WTC11 (cell line): ENCODE measurements around the gene ADSL. TPM values are rescaled to one million over a fixed set of nuclear protein-coding genes. Genes with fewer than 3 reads are reported as not detected.

Experiments used
- ATAC-seq: fragments of 200-7000 bp; cut with Tn5 transposase; 2 replicates; pipeline ENCODE4 v1.10.0; 2021; ENCODE audit warnings: mild to moderate bottlenecking, moderate library complexity
- CTCF ChIA-PET: fragments of 300-600 bp; sonication (Branson Sonifier 250); formaldehyde crosslinking; loops from one replicate; lab custom pipeline; 2021; ENCODE audit warnings: antibody characterized with exemption; lab: Charles Lee
- POLR2A ChIA-PET: fragments of 350-600 bp; sonication (Branson Sonifier 250); formaldehyde crosslinking; loops from one replicate; lab custom pipeline; 2021; ENCODE audit warnings: antibody characterized with exemption; lab: Charles Lee
- DNase-seq: peaks from one replicate; pipeline ENCODE4 v3.0.0; 2021; ENCODE audit warnings: low spot score
- H3K27ac Mint-ChIP-seq: 2 replicates; pipeline ENCODE4 v1.8.0; 2021; ENCODE audit warnings: mixed read lengths
- H3K27me3 Mint-ChIP-seq: 2 replicates; pipeline ENCODE4 v1.8.0; 2021; ENCODE audit warnings: low read depth, mild to moderate bottlenecking, moderate library complexity, mixed read lengths
- H3K36me3 Mint-ChIP-seq: 2 replicates; pipeline ENCODE4 v1.8.0; 2021; ENCODE audit warnings: mixed read lengths
- H3K4me1 Mint-ChIP-seq: 2 replicates; pipeline ENCODE4 v1.8.0; 2022; ENCODE audit warnings: mixed read lengths
- H3K4me3 Mint-ChIP-seq: 2 replicates; pipeline ENCODE4 v1.8.0; 2021; ENCODE audit warnings: mild to moderate bottlenecking, moderate library complexity, mixed read lengths
- H3K9me3 Mint-ChIP-seq: 2 replicates; pipeline ENCODE4 v1.8.0; 2021; ENCODE audit warnings: mixed read lengths
- CREM ChIP-seq: sonication (generic); formaldehyde crosslinking; IDR thresholded peaks from 2 replicates; pipeline ENCODE4 v1.8.1; 2022; ENCODE audit warnings: mild to moderate bottlenecking, missing genetic modification reagents, moderate library complexity
- ELF4 ChIP-seq: sonication (generic); formaldehyde crosslinking; IDR thresholded peaks from 2 replicates; pipeline ENCODE4 v1.8.1; 2022; ENCODE audit warnings: low read depth, mild to moderate bottlenecking, moderate library complexity, missing genetic modification reagents
- ETV6 ChIP-seq: sonication (generic); formaldehyde crosslinking; IDR thresholded peaks from 2 replicates; pipeline ENCODE4 v1.8.1; 2022; ENCODE audit warnings: mild to moderate bottlenecking, missing genetic modification reagents
- FOXP1 ChIP-seq: sonication (generic); formaldehyde crosslinking; IDR thresholded peaks from 2 replicates; pipeline ENCODE4 v1.8.0; 2022; ENCODE audit warnings: missing genetic modification reagents, mild to moderate bottlenecking, moderate library complexity, borderline replicate concordance
- GTF2I ChIP-seq: fragments of 250-450 bp; sonication (Bioruptor Pico); conservative IDR thresholded peaks from 2 replicates; pipeline ENCODE4 v1.4.0; 2021; ENCODE audit warnings: mild to moderate bottlenecking
- IRF2 ChIP-seq: sonication (generic); formaldehyde crosslinking; IDR thresholded peaks from 2 replicates; pipeline ENCODE4 v1.8.0; 2022; ENCODE audit warnings: low read depth, missing genetic modification reagents, borderline replicate concordance
- MXD4 ChIP-seq: fragments of 250-450 bp; sonication (Bioruptor Pico); IDR thresholded peaks from 2 replicates; pipeline ENCODE4 v1.8.0; 2021; ENCODE audit warnings: mild to moderate bottlenecking, moderate library complexity, borderline replicate concordance
- NR2C2 ChIP-seq: sonication (generic); formaldehyde crosslinking; IDR thresholded peaks from 2 replicates; pipeline ENCODE4 v1.8.0; 2022; ENCODE audit warnings: mild to moderate bottlenecking, missing genetic modification reagents
- NR3C1 ChIP-seq: sonication (generic); formaldehyde crosslinking; conservative IDR thresholded peaks from 2 replicates; pipeline ENCODE4 v1.8.1; 2023; ENCODE audit warnings: low read depth, mild to moderate bottlenecking, missing genetic modification reagents
- OVOL2 ChIP-seq: fragments of 250-450 bp; sonication (Bioruptor Pico); IDR thresholded peaks from 2 replicates; pipeline ENCODE4 v1.9.0; 2021; ENCODE audit warnings: mild to moderate bottlenecking, borderline replicate concordance
- PRDM15 ChIP-seq: sonication (generic); formaldehyde crosslinking; IDR thresholded peaks from 2 replicates; pipeline ENCODE4 v1.8.0; 2022; ENCODE audit warnings: missing genetic modification reagents
- PRRX2 ChIP-seq: fragments of 250-450 bp; sonication (Bioruptor Pico); IDR thresholded peaks from 2 replicates; pipeline ENCODE4 v1.8.0; 2021; ENCODE audit warnings: mild to moderate bottlenecking
- SMAD3 ChIP-seq: sonication (generic); formaldehyde crosslinking; IDR thresholded peaks from 2 replicates; pipeline ENCODE4 v1.8.0; 2022; ENCODE audit warnings: missing genetic modification reagents, mild to moderate bottlenecking, borderline replicate concordance
- ZBTB21 ChIP-seq: sonication (generic); formaldehyde crosslinking; IDR thresholded peaks from 2 replicates; pipeline ENCODE4 v1.8.1; 2023; ENCODE audit warnings: mild to moderate bottlenecking, missing genetic modification reagents, borderline replicate concordance
- ZBTB43 ChIP-seq: sonication (generic); formaldehyde crosslinking; IDR thresholded peaks from 2 replicates; pipeline ENCODE4 v1.8.1; 2023; ENCODE audit warnings: mild to moderate bottlenecking, missing genetic modification reagents
- ZNF138 ChIP-seq: sonication (generic); formaldehyde crosslinking; conservative IDR thresholded peaks from 2 replicates; pipeline ENCODE4 v1.8.1; 2022; ENCODE audit warnings: mild to moderate bottlenecking, moderate library complexity, missing genetic modification reagents
- ZNF219 ChIP-seq: sonication (generic); formaldehyde crosslinking; IDR thresholded peaks from 2 replicates; pipeline ENCODE4 v1.8.0; 2023; ENCODE audit warnings: missing genetic modification reagents, mild to moderate bottlenecking, borderline replicate concordance
- ZNF671 ChIP-seq: fragments of 250-450 bp; sonication (Bioruptor Pico); IDR thresholded peaks from 2 replicates; pipeline ENCODE4 v1.8.0; 2021; ENCODE audit warnings: mild to moderate bottlenecking
- total RNA-seq: library from RNA; stranded (reverse); gene quantifications from 3 replicates; pipeline ENCODE4 v1.2.3, GENCODE V29; 2021
- TF ChIP-seq, protein P1 (sequence below): fragments of 250-450 bp; sonication (Bioruptor Pico); conservative IDR thresholded peaks from 2 replicates; pipeline ENCODE4 v1.9.0; 2021; ENCODE audit warnings: mild to moderate bottlenecking
- TF ChIP-seq, protein P2 (sequence below): sonication (generic); formaldehyde crosslinking; IDR thresholded peaks from 2 replicates; pipeline ENCODE4 v1.8.1; 2022; ENCODE audit warnings: mild to moderate bottlenecking, missing genetic modification reagents, moderate library complexity, borderline replicate concordance
- TF ChIP-seq, protein P3 (sequence below): sonication (generic); formaldehyde crosslinking; IDR thresholded peaks from 2 replicates; pipeline ENCODE4 v1.8.0; 2022; ENCODE audit warnings: mild to moderate bottlenecking, missing genetic modification reagents
- TF ChIP-seq, protein P4 (sequence below): sonication (generic); formaldehyde crosslinking; IDR thresholded peaks from 2 replicates; pipeline ENCODE4 v1.8.1; 2022; ENCODE audit warnings: low read depth, mild to moderate bottlenecking, moderate library complexity, missing genetic modification reagents, borderline replicate concordance
- TF ChIP-seq, protein P5 (sequence below): sonication (generic); formaldehyde crosslinking; IDR thresholded peaks from 2 replicates; pipeline ENCODE4 v1.8.1; 2023; ENCODE audit warnings: mild to moderate bottlenecking, moderate library complexity, missing genetic modification reagents

The ADSL gene
- total RNA-seq, 1 experiment from 2014 or later = 154 TPM

- Mint-ChIP-seq H3K27ac (no peak overlapping the region), H3K27me3 (no peaks in the 10 kb centered on the region), H3K36me3 (peaks cover 10% of the 10 kb centered on the region), H3K9me3 (no peaks in the 10 kb centered on the region), H3K4me3 (no peak overlapping the region), H3K4me1 (no peaks in the 10 kb centered on the region)
- TF ChIP-seq FOXP1 (no peak), PRRX2 (CRISPR knock-in tag) (no peak), SMAD3 (CRISPR knock-in tag) (no peak), ZNF138 (CRISPR knock-in tag) (no peak), OVOL2 (CRISPR knock-in tag) (no peak), CREM (CRISPR knock-in tag) (no peak), ZNF671 (CRISPR knock-in tag) (no peak), ZBTB43 (CRISPR knock-in tag) (no peak), GTF2I (CRISPR knock-in tag) (no peak)
- TF ChIP-seq, protein P1, sequence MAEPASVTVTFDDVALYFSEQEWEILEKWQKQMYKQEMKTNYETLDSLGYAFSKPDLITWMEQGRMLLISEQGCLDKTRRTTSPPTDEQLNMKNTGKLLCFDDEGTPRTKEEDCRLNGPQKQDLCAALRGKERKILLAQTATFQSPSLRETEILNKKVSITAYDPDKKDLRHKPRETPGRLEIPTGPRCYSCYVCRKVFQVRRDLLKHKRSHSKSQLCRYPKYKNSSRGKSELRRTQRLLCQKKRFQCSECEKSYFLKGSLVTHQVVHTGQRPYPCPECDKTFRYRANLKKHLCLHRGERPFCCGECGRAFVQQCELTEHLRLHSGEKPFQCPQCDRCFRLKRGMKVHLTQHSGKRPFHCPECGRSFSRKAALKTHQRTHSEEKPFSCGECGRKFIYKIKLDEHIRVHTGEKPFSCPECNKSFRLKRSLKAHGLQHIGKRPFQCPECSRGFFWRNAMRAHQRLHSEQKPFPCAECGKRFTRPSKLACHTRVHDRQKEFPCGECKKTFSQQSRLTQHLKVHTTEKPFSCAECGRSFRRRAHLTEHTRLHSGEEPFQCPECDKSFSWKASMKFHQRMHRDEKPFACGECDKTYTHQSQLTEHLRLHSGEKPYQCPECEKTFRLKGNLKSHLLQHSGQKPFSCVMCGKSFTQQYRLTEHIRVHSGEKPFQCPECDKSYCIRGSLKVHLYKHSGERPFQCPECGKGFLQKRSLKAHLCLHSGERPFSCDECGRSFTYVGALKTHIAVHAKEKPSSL (CRISPR knock-in tag) = no peak
- TF ChIP-seq, protein P2, sequence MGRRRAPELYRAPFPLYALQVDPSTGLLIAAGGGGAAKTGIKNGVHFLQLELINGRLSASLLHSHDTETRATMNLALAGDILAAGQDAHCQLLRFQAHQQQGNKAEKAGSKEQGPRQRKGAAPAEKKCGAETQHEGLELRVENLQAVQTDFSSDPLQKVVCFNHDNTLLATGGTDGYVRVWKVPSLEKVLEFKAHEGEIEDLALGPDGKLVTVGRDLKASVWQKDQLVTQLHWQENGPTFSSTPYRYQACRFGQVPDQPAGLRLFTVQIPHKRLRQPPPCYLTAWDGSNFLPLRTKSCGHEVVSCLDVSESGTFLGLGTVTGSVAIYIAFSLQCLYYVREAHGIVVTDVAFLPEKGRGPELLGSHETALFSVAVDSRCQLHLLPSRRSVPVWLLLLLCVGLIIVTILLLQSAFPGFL = no peak
- ATAC-seq (no peak), DNase-seq (no peak)
- ChIA-PET POLR2A (no interaction called here), CTCF (interaction anchor here (0.6 kb wide), 1 partner anchor 595 kb away, joined by 3 read pairs; no protein-coding TSS in a partner anchor)
These were observed 77.8 kb downstream of the ADSL start for GRCh38 chr22:40423882-40424640.

GRCh38 chr22:40425082-40425481 lies 78.8 kb downstream of the ADSL start:
- ATAC-seq (no peak), DNase-seq (no peak)
- H3K4me1 Mint-ChIP-seq = no peaks in the 10 kb centered on the region
- POLR2A ChIA-PET = no interaction called here
- no peak overlapping the region for H3K4me3 Mint-ChIP-seq
- H3K9me3 Mint-ChIP-seq = no peaks in the 10 kb centered on the region
- peaks cover 11% of the 10 kb centered on the region for H3K36me3 Mint-ChIP-seq
- CTCF ChIA-PET = interaction anchor here (0.6 to 2.6 kb wide), 4 partner anchors 12 to 122 kb away, joined by 3 to 16 read pairs (median 5); no protein-coding TSS in a partner anchor
- H3K27me3 Mint-ChIP-seq = no peaks in the 10 kb centered on the region
- H3K27ac Mint-ChIP-seq = no peak overlapping the region
- TF ChIP-seq PRDM15 (CRISPR knock-in tag) = no peak
- no peak for TF ChIP-seq ETV6 (CRISPR knock-in tag)
- TF ChIP-seq GTF2I (CRISPR knock-in tag) = no peak
- TF ChIP-seq, protein P3, sequence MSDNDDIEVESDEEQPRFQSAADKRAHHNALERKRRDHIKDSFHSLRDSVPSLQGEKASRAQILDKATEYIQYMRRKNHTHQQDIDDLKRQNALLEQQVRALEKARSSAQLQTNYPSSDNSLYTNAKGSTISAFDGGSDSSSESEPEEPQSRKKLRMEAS (CRISPR knock-in tag) = no peak
- TF ChIP-seq, protein P4, sequence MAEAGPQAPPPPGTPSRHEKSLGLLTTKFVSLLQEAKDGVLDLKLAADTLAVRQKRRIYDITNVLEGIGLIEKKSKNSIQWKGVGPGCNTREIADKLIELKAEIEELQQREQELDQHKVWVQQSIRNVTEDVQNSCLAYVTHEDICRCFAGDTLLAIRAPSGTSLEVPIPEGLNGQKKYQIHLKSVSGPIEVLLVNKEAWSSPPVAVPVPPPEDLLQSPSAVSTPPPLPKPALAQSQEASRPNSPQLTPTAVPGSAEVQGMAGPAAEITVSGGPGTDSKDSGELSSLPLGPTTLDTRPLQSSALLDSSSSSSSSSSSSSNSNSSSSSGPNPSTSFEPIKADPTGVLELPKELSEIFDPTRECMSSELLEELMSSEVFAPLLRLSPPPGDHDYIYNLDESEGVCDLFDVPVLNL = no peak
- TF ChIP-seq, protein P5, sequence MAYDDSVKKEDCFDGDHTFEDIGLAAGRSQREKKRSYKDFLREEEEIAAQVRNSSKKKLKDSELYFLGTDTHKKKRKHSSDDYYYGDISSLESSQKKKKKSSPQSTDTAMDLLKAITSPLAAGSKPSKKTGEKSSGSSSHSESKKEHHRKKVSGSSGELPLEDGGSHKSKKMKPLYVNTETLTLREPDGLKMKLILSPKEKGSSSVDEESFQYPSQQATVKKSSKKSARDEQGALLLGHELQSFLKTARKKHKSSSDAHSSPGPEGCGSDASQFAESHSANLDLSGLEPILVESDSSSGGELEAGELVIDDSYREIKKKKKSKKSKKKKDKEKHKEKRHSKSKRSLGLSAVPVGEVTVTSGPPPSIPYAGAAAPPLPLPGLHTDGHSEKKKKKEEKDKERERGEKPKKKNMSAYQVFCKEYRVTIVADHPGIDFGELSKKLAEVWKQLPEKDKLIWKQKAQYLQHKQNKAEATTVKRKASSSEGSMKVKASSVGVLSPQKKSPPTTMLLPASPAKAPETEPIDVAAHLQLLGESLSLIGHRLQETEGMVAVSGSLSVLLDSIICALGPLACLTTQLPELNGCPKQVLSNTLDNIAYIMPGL (CRISPR knock-in tag) = no peak
- no peak for TF ChIP-seq ZBTB21 (CRISPR knock-in tag)
- TF ChIP-seq NR2C2 (CRISPR knock-in tag) = no peak
- no peak for TF ChIP-seq ZNF219
- no peak for TF ChIP-seq MXD4 (CRISPR knock-in tag)
- TF ChIP-seq IRF2 (CRISPR knock-in tag) = no peak
- no peak for TF ChIP-seq ELF4 (CRISPR knock-in tag)
- TF ChIP-seq SMAD3 (CRISPR knock-in tag) = no peak
- no peak for TF ChIP-seq NR3C1 (CRISPR knock-in tag)
